Fibroblast of pulmonary artery (primary cell): ENCODE data around the gene DAZAP1.

Source experiments
- DNase-seq: peaks from one replicate; pipeline ENCODE4 v3.0.0-alpha.2; 2010; ENCODE audit warnings: low read depth
- H3K4me3 ChIP-seq: replicated peaks from 2 replicates; pipeline ENCODE4 v1.5.1; 2011; ENCODE audit warnings: low read depth, mild to moderate bottlenecking, control low read depth, low read length, moderate library complexity
- CTCF ChIP-seq: IDR thresholded peaks from 2 replicates; pipeline ENCODE4 v1.5.1; 2011; ENCODE audit warnings: mild to moderate bottlenecking, control low read depth, low read length, inconsistent platforms; ENCODE audit errors: missing control alignments

DAZAP1 gene

GRCh38 chr19:1467490-1468273, 60.3 kb downstream of the DAZAP1 start:
- DNase-seq: no peak
- no peak for TF ChIP-seq CTCF
- no peak overlapping the region for H3K4me3 ChIP-seq

GRCh38 chr19:1468274-1468820, 61.0 kb downstream of the DAZAP1 start:
- peak overlapping the region; percentile 3 for H3K4me3 ChIP-seq
- TF ChIP-seq CTCF: no peak
- no peak for DNase-seq

- DNase-seq: peak; percentile 44
- peak overlapping the region; percentile 21 for H3K4me3 ChIP-seq
- TF ChIP-seq CTCF: no peak
Measured at GRCh38 chr19:1468821-1469254, 61.5 kb downstream of the DAZAP1 start.

GRCh38 chr19:1469255-1470054, 62.1 kb downstream of the DAZAP1 start:
- peak overlapping the region; percentile 43 for H3K4me3 ChIP-seq
- no peak for DNase-seq
- no peak for TF ChIP-seq CTCF

- TF ChIP-seq CTCF: no peak
- peak overlapping the region; percentile 43 for H3K4me3 ChIP-seq
- no peak for DNase-seq
Measured at GRCh38 chr19:1470055-1470304, 62.6 kb downstream of the DAZAP1 start.

- TF ChIP-seq CTCF: no peak
- DNase-seq: no peak
- peak overlapping the region; percentile 43 for H3K4me3 ChIP-seq
Measured at GRCh38 chr19:1470305-1471009, 63.1 kb downstream of the DAZAP1 start.
